HG02885 (cell line): Measurements from ENCODE around the gene KPNA3.
"Not testable (repeated sequence)": the region's sequence is repeated elsewhere in the genome, so short reads cannot be mapped to it uniquely, and the experiment has no call there.

Experiments used
- ATAC-seq: cut with Tn5 transposase; IDR thresholded peaks from one replicate; pipeline ENCODE4 v1.9.1; 2021; ENCODE audit warnings: mild to moderate bottlenecking; ENCODE audit not compliant: unreplicated experiment, poor library complexity

The KPNA3 gene, protein sequence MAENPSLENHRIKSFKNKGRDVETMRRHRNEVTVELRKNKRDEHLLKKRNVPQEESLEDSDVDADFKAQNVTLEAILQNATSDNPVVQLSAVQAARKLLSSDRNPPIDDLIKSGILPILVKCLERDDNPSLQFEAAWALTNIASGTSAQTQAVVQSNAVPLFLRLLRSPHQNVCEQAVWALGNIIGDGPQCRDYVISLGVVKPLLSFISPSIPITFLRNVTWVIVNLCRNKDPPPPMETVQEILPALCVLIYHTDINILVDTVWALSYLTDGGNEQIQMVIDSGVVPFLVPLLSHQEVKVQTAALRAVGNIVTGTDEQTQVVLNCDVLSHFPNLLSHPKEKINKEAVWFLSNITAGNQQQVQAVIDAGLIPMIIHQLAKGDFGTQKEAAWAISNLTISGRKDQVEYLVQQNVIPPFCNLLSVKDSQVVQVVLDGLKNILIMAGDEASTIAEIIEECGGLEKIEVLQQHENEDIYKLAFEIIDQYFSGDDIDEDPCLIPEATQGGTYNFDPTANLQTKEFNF

DNA sequence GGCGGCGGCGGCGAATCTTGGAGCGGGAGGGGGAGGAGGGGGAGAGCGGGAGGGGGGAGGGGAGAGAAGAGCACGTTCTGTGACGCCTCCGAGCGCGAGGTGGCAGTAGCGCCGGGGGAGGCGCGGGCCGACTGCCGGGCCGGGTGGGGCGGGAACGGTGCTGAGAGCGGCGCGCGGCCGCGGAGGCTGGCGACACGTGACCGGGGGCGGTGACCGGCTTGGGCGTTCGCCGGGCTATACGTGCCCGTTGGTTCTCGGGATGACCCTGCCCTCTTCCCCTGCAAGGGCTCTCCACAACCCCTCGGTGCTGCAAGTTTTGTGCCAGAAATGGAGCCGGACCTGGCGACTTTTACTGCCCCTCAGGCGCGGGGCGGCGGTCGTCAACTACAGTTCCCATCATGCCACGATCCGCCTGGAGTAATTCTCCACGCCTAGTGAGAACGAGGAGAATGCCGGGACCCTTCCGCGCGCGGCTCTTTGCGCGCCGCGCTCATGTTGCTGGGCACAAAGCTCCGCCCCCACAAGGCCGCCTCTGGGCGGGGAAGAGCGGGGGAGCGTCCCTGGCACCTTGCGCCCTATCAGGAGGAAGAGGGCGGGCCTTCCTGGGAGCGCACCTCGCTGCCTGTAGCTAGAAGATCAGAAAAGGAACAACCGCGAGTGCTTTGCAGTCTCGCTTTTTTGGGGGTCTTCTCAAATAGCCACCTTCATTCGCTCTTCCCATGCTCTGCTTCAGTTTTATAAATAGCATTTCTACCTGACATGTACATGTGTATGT is at the start of gene KPNA3:
Gene KPNA3 (minus strand): TSS at position 133 of the 775 bp plus-strand sequence. CDS start 176 bp downstream, outside the sequence.
- ATAC-seq = peak; percentile 90

DNA sequence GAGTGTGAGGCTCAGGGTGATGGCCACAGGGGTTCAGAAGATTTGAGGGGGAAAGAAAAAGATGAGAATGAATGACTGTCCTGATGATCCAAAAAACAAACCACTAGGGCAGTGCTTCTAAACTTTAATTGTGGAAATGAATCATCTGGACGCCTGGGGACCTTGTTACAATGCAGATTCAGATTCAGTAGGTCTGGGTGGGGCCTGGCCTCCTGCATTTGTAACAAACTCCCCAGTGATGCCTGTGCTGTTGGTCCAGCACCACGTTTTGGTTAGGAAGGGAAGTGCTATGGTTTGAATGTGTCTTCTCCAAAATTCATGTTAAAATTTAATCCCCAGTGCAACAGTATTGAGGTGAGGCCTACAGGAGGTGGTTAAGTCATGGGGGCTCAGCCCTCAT is 49.5 kb upstream of the KPNA3 start:
- no peak for ATAC-seq

DNA sequence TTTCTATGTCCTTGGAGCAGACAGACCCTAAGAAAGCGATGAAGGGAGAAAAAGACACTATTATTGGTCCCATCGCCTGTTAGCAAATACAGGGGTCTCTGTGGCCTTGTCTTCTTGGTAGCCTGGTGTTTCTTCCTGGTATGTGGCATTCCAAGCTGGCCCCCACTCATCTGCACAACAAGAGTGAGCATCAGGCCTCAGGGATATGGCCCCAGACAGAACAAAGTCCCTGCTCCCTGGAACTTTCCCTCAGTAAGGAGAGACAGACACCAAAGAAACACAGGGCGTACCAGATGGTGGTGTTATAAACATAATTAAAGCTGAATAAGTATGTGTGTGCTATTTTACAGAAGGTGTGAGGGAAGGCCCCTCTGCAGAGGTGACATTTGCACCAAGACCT is 48.2 kb upstream of the KPNA3 start:
- ATAC-seq = no peak

DNA sequence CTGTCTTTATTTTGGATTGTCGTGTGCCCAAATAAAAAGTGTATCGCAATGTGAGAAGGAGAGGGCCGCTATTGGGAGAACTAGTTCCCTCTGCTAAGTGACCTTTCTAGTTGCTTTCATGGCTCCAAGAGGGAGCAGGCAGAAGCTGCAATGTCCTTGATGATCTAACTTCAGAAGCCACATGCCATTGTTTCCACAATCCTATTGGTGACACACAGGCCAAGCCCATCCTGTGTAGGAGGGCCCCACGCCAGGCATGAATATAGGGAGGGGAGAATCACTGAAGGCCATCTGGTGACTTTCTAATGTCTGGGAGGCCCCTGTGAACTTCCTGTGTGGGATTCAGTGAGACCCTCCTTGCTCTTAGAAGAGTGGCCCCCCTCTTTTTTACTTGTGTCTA is 47.8 kb upstream of the KPNA3 start:
- ATAC-seq = no peak

DNA sequence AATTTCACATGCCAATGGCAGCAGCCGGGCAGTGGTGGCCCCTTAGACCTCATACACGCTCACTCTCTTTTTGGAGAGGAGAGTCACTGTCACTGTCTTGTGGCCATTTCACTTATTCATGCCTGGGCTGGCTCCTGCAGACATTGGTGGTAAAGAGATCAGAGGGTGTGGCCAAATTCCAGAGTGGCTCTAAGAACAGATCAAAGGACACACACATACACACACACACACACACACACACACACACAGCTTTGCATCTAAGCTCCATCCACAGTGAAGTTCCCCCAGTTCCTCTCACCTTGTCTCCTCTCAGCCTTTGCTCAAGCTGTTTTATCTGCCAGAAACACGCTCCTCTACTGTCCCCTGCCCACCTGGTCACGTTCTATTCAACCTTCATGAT is 46.5 kb upstream of the KPNA3 start:
- ATAC-seq = no peak

DNA sequence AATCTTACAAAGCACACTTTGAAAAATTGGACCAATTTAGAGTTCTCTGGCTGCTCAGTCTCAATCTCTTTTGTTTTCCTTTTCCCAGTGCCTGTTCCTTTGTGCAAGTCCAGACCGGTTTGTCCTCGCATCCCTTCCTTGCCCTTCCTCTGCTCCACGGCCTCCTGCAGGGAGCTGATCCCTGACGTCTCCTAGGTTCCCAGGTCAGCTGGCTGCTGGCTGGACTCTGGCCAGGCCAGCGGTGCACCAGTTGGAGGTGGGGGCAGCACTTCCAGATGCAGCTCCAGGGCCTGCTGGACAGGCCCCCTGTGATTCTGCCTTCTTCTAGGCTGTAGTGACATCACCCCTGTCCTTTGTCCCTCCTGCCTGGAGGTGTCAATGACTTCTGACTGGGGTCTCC is 44.0 kb upstream of the KPNA3 start:
- ATAC-seq = no peak

DNA sequence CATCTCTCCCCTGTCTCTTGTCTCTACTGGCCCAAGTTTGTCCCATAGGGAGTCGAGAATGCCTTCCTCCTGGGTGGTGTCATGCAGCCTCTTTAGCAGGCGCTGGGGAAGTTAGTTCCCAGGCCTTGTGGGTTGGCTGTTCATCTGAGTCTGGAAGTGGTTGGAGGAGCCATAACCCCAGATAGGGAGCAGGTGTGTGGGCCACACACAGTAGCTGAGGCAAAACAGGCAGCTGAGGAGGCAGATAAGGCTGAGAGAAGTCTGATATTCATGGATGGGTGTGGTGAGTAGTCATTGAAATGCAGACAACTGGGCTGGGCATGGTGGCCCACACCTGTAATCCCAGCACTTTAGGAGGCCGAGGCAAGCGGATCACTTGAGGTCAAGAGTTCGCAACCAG is 40.9 kb upstream of the KPNA3 start:
- no peak for ATAC-seq

DNA sequence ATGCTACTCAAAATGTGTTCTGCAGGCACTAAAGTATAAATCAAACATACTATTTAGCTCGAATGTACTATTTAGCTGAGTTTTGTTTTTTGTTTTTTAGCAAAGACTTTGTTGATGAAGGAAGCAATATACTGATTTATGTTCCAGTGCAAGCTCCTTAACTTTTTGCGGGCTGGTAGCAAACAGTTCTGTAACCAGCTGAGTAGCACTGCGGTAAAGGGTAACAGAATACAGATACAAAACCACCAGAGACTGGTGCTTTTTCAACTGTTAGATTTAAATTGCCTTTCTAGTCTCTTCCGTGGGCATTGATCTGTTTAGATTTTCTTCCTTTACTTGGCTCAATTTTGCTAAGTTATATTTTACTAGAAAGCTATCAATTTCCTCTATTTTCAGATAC is 39.0 kb upstream of the KPNA3 start:
- no peak for ATAC-seq

DNA sequence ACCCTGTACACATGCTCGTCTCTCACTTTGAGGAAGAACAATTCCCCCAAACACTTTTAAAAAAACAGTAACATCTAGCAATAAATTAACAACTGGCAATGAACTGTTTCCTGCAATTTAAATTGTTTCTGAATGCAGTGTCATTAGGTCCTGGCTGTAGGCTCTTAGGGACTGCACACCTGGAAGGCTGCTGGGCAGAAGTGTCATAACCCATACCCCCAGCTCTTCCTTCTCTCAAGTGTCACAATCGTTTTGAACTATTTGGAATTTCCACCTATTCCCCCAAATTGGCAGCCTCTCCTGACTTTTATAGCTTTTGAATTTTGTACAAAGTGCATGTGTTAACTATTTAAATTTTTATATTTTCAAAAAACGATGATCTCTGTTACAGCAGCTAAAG is 38.2 kb upstream of the KPNA3 start:
- ATAC-seq = no peak

DNA sequence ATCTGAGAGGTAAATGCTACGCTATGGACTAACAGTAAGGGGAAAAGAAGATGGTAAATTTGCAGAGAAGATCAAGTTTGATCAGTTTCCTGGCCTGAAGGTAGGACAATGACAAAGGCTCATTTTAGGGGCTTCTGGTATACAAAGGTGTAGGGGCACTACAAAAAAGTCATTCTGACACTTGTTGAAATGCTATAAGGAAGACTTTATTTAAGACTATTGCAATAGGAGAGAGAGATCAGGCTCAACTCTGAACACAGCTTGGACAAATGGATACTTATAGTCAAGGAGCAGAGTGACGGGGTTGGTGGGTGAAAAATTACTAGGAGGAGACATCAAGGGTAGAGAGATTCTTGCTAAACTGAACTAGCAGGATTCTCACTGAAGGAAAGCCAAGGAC is 37.2 kb upstream of the KPNA3 start:
- no peak for ATAC-seq

DNA sequence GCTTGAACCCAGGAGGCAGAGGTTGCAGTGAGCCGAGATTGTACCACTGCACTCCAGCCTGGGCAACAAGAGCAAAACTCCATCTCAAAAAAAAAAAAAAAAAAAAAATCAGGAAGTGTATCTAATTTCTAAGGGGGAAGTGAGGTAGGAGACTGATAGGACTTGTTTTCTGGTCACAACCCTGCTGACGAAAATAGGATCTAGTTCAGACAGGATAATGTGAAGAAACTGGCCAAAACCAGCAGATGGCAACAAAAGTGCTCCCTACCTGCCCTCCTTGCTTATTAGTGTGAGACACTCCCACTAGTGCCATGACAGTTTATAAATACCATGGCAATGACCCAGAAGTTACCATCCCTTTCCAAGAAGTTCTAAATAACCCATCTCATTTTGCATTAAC is 36.0 kb upstream of the KPNA3 start:
- no peak for ATAC-seq

DNA sequence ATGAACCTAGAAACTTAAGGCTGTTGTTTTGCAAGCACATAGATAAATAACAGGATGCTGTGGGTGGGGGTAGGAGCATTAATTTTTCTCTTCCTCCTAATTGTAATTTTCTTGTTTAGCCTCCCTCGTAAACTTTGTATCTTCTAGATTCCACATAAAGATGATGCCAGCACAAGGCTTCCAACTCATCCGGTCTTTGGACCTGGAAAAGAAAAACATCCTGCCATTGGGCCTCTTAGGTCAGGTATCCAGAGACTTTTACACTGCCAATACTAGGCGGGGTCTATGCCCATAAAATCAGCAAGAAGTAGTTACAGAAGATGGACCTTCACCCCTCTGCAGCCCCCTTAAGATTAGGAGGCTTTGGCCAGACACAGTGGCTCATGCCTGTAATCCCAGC is 35.4 kb upstream of the KPNA3 start:
- no peak for ATAC-seq

DNA sequence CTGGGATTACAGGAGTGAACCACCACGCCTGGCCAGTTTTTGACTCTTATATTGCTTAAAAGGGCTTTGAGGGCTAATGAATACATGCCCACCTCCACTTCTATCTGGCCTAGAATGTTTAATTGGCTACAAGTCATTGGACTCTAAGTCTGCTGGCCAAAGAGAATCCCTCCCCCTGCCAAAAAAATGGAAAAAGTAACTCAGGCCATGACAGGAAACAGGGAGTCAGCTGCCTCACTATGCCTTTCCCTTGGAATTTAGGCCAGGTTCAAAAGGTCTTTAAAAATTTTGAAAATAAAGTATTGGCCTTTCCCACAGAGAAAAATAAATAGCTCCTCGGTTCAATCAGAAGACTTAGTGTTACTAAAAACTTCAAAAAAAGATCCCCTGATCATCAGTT is 34.9 kb upstream of the KPNA3 start:
- ATAC-seq = no peak

DNA sequence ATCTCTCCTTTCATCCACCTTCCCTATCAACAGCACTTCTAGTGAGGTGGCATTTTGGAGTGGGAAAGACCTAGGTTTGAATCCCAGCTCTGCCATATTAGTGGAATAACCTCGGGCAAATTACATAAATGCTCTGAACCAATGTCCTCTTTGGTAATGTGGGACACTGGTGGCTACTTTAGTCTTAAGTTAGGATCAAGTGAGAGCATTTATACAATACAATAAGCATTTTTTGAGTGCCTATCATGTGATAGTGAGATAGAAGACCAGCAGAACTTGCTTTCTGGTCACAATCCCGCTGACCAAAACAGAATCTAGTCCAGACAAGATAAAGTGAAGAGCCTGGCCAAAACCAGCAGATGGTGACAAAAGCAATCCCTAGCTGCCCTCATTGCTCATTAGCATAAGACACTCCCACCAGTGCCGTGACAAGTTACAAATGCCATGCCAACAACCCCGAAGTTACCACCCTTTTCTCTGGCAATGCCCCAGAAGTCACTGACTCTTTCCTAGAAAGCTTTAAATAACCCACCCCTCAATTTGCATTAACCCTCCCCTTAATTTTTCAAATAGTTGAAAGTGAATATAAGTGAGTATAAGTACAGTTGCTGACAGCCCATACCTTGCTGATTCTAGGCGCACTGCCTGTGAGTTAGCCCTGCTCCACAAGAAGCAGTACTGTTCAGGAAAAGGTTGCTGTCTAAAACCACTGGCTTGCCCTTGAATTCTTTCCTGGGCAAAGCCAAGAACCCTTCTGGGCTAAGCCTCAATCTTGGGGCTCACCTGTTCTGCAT is 28.9 kb upstream of the KPNA3 start:
- no peak for ATAC-seq

DNA sequence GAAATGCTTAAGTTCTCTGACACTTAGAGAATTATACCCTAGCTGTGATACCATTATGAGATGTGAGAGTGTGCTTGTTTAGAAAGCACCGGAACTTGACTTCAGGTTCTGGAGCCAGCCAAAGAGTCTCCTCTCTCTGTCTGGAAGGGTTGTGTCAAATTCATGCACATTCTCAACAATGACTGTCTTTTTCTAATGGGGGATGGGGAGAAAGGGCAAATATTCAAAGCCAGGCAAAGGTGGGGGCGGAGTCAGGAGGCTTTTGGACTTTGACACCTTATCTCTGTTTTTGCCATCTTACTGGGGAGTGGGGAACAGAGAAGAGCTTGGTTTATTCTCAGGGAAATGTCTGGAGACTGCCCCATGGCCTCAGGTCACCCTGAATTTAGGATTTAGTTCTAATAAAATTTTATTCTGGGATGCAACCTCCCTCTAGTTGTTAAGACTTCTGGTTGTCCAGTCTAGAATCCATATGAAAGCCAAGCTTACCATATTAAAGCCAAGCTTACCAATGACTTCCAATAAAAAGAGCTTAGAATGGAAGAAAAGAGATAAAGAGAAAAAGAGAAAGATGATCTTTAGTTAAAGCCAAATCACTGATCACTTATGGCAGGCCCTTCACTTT is 28.2 kb upstream of the KPNA3 start:
- no peak for ATAC-seq

DNA sequence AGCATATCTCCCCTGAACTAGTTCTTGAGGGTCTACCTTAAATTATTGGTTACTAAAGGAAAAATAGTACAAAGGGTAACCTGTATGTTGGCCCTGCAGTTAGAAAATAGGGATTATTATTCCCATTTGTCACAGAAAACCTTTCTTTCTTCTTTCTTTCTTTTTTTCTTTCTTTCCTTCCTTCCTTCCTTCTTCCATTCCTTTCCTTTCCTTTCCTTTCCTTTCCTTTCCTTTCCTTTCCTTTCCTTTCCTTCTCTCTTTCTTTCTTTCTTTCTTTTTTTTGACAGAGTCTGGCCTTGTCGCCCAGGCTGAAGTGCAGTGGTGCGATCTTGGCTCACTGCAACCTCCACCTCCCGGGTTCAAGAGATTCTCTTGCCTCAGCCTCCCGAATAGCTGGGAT is 23.6 kb upstream of the KPNA3 start:
- not testable (repeated sequence) for ATAC-seq

DNA sequence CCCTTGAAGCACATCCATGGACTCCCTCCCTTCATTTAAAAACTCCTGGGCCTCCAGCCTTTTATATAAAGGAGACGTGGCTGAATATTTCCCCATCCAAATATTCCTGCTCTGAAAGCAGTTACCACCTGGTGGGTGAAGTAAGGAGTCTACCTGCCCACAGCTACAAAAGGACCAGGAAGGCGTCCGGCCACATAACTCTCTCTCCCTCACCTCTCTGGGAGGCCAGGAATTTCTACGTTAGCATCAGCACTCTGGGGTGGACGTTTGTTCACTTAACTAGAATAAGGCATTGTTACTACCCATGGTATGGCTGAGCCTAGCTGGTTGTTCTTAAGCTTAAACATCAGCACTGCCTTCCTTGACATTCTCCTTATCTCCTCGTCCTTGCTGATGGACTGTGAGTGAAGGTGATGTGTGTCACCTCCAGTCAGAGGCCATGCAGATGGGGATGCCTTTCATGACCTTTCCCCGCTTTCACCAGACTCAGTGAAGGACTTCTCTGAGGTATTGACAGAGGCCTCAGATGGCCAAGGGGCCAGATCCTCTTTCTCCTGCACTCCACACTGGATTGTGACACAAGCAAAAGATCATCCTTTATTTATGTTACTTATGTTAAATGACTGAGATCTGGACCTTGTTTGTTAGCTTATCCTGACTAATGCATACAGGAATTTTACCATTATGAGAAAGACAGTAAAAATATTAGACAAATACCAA is 22.2 kb upstream of the KPNA3 start:
- ATAC-seq = no peak

DNA sequence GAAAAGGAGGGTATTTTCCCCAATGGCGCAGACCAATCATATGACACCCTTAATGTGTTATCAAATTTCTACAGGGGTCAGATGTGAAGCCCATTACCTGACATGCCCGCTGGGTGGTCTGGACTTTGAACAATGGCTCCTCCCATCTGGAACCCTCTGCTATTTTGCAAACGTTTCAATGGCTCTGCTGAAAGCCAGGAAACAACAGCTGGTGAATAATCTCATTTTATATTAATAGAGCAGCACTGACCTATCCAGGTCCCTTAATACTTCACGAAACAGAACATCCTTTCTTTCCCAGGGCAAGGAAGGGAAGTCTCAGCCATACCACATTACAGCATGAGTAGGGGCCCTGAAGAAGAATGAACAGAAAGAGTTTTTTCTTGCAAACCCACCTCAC is 20.3 kb upstream of the KPNA3 start:
- ATAC-seq = no peak

DNA sequence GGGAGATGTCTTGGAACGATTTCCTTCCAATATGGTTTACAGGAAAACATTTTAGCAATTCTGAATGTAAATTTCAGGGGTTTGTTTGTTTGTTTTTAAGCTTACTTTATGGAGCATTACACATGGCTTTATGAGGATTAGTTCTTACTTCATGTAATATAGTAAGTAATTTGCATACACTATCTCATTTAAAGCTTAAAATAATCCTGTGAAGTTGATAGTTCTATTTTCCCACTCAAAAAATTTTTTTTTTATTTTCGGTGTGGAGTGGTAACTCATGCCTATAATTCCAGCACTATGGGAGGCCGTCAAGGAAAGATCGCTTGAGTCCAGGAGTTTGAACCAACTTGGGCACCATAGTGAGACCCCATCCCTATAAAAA is 19.0 kb upstream of the KPNA3 start:
- no peak for ATAC-seq
